Measurements from ENCODE around the gene BCKDHA. TPM values are rescaled to one million over a fixed set of nuclear protein-coding genes. Genes with fewer than 3 reads are reported as not detected.
"Not testable (repeated sequence)": the region's sequence is repeated elsewhere in the genome, so short reads cannot be mapped to it uniquely, and the experiment has no call there.

Gene BCKDHA
- total RNA-seq, 1 experiment from 2014 or later, result 19.4 TPM

DNA sequence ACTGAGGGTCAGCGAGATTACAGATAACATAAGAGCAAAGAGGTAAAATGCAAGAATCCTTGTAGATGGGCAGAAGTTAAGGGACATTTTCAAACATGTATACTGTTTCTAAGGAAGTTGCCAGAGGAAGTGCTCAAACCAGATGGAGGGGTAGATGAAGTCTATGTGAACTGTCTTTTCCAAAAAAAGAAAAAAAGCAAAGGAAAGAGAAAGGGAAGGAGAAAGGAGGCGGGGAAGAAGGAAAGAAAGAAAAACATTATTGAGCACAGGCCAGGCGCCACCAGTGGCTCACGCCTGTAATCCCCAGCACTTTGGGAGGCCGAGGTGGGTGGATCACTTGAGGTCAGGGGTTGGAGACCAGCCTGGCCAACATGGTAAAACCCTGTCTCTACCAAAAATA is 36.8 kb downstream of the BCKDHA start:
- TF ChIP-seq, protein P1, sequence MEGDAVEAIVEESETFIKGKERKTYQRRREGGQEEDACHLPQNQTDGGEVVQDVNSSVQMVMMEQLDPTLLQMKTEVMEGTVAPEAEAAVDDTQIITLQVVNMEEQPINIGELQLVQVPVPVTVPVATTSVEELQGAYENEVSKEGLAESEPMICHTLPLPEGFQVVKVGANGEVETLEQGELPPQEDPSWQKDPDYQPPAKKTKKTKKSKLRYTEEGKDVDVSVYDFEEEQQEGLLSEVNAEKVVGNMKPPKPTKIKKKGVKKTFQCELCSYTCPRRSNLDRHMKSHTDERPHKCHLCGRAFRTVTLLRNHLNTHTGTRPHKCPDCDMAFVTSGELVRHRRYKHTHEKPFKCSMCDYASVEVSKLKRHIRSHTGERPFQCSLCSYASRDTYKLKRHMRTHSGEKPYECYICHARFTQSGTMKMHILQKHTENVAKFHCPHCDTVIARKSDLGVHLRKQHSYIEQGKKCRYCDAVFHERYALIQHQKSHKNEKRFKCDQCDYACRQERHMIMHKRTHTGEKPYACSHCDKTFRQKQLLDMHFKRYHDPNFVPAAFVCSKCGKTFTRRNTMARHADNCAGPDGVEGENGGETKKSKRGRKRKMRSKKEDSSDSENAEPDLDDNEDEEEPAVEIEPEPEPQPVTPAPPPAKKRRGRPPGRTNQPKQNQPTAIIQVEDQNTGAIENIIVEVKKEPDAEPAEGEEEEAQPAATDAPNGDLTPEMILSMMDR (IDR thresholded peaks at IDR 0.05; ENCODE audit: insufficient read depth in 1 of 2, low read depth in 1 of 2, low read length in 1 of 2, severe bottlenecking in 1 of 2, unreplicated experiment in 1 of 2), result no peak
- no peak overlapping the region for H3K4me3 ChIP-seq (ENCODE audit: low read depth, low read length)
- POLR2A ChIA-PET, result no interaction called here
- peaks cover 1% of the 10 kb centered on the region for H3K36me3 ChIP-seq (ENCODE audit: control insufficient read depth, insufficient read depth, low read length)
- intact Hi-C loops (cut with micrococcal nuclease; ENCODE audit: unreplicated experiment), result no loop called here
- no peaks in the 10 kb centered on the region for H3K27me3 Mint-ChIP-seq (ENCODE audit: insufficient read depth, unreplicated experiment)
- H3K9me3 Mint-ChIP-seq (ENCODE audit: unreplicated experiment), result no peaks in the 10 kb centered on the region
- peaks cover 22% of the 10 kb centered on the region for H3K36me3 Mint-ChIP-seq (ENCODE audit: insufficient read depth, unreplicated experiment)
- no peak overlapping the region for H3K27ac Mint-ChIP-seq (ENCODE audit: unreplicated experiment)
- H3K4me1 Mint-ChIP-seq (ENCODE audit: low read depth, unreplicated experiment), result peaks cover 6% of the 10 kb centered on the region
- no peak for DNase-seq
- CTCF ChIA-PET, result no interaction called here
- BruUV-seq (replicated peaks), result no TSS peak
- no peaks in the 10 kb centered on the region for H3K9me3 ChIP-seq
- H3K4me1 ChIP-seq, result no peaks in the 10 kb centered on the region
- H3K4me3 Mint-ChIP-seq (ENCODE audit: unreplicated experiment), result no peak overlapping the region
- no peaks in the 10 kb centered on the region for H3K27me3 ChIP-seq (replicated peaks; ENCODE audit: control insufficient read depth, insufficient read depth, low read length)

DNA sequence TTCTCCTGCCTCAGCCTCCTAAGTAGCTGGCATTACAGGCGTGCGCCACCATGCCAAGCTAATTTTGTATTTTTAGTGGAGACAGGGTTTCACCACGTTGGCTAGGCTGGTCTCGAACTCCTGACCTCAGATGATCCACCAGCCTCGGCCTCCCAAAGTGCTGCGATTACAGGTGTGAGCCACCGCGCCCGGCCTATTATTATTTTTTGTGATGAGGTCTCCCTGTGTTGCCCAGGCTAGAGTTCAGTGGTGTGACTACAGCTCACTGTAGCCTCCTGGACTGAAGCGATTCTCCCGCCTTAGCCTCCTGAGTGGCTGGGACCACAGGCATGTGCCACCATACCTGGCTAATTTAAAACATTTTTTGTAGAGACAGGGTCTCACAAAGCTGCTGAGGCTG is 37.8 kb downstream of the BCKDHA start:
- DNase-seq; H3K27me3 Mint-ChIP-seq (ENCODE audit: insufficient read depth, unreplicated experiment); H3K4me3 ChIP-seq (ENCODE audit: low read depth, low read length); H3K27ac Mint-ChIP-seq (ENCODE audit: unreplicated experiment); BruUV-seq (replicated peaks); H3K4me1 Mint-ChIP-seq (ENCODE audit: low read depth, unreplicated experiment); H3K4me3 Mint-ChIP-seq (ENCODE audit: unreplicated experiment); H3K4me1 ChIP-seq; H3K9me3 ChIP-seq; H3K9me3 Mint-ChIP-seq (ENCODE audit: unreplicated experiment); H3K36me3 ChIP-seq (ENCODE audit: control insufficient read depth, insufficient read depth, low read length); intact Hi-C loops (cut with micrococcal nuclease; ENCODE audit: unreplicated experiment); H3K27me3 ChIP-seq (replicated peaks; ENCODE audit: control insufficient read depth, insufficient read depth, low read length): not testable (repeated sequence)
- peaks cover 22% of the 10 kb centered on the region for H3K36me3 Mint-ChIP-seq (ENCODE audit: insufficient read depth, unreplicated experiment)
- POLR2A ChIA-PET, result interaction anchor here (0.7 kb wide), 1 partner anchor 128 kb away, joined by 5 read pairs; no protein-coding TSS in a partner anchor
- CTCF ChIA-PET, result interaction anchor here (0.6 to 0.7 kb wide), 2 partner anchors 8 to 86 kb away, joined by 3 read pairs; partner anchors contain the start of gene B3GNT8

DNA sequence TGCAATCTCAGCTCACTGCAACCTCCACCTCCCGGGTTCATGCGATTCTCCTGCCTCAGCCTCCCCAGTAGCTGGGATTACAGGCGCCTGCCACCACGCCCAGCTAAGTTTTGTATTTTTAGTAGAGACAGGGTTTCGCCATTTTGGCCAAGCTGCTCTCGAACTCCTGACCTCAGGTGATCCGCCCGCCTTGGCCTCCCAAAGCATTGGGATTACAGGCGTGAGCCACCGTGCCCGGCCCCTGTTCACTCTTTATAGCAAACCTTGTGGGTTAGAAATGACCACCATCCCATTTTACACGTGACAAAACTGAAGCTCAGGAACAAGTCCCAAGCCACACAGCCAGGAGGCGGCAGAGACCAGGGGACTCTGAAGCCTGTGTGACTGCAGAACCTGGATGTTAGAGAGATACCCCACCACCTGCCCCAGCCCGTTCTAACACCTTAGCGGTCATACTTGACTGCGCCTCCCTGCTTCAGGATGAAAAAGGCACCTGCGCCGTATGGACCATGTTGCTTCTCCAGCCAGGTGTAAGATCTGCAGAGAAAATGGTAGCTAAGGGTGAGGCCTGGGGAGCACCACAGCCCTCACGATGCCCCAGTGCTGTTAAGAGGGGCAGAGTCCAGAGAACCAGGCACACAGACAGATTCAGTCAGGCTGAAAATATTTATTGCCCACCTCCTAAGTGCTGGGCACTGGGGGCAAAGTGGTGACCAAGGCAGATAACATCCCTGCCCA is 38.5 kb downstream of the BCKDHA start:
- Mint-ChIP-seq H3K4me3 (ENCODE audit: unreplicated experiment) (no peak overlapping the region), H3K27me3 (ENCODE audit: insufficient read depth, unreplicated experiment) (no peaks in the 10 kb centered on the region), H3K36me3 (ENCODE audit: insufficient read depth, unreplicated experiment) (peaks cover 21% of the 10 kb centered on the region), H3K9me3 (ENCODE audit: unreplicated experiment) (no peaks in the 10 kb centered on the region), H3K4me1 (ENCODE audit: low read depth, unreplicated experiment) (peaks cover 6% of the 10 kb centered on the region), H3K27ac (ENCODE audit: unreplicated experiment) (no peak overlapping the region)
- no peaks in the 10 kb centered on the region for H3K27me3 ChIP-seq (replicated peaks; ENCODE audit: control insufficient read depth, insufficient read depth, low read length)
- POLR2A ChIA-PET, result no interaction called here
- H3K4me1 ChIP-seq, result no peaks in the 10 kb centered on the region
- intact Hi-C loops (cut with micrococcal nuclease; ENCODE audit: unreplicated experiment), result no loop called here
- TF ChIP-seq, protein P1 (IDR thresholded peaks at IDR 0.05; ENCODE audit: insufficient read depth in 1 of 2, low read depth in 1 of 2, low read length in 1 of 2, severe bottlenecking in 1 of 2, unreplicated experiment in 1 of 2), result no peak
- peaks cover 1% of the 10 kb centered on the region for H3K36me3 ChIP-seq (ENCODE audit: control insufficient read depth, insufficient read depth, low read length)
- CTCF ChIA-PET, result interaction anchor here (0.7 kb wide), 1 partner anchor 9 kb away, joined by 3 read pairs; the partner anchor contains the start of gene B3GNT8
- no peak for DNase-seq
- H3K9me3 ChIP-seq, result no peaks in the 10 kb centered on the region
- no peak overlapping the region for H3K4me3 ChIP-seq (ENCODE audit: low read depth, low read length)
- no TSS peak for BruUV-seq (replicated peaks)
